ENCODE measurements around the gene LONRF2. TPM values are rescaled to one million over a fixed set of nuclear protein-coding genes. Genes with fewer than 3 reads are reported as not detected.
A peak's percentile ranks its signal among the peaks of the same experiment; 100 is the strongest.

Gene LONRF2
- total and polyA plus RNA-seq, 2 of the 4 experiments (the other 2 are of a cell fraction), result 0.19 to 0.54 TPM

DNA sequence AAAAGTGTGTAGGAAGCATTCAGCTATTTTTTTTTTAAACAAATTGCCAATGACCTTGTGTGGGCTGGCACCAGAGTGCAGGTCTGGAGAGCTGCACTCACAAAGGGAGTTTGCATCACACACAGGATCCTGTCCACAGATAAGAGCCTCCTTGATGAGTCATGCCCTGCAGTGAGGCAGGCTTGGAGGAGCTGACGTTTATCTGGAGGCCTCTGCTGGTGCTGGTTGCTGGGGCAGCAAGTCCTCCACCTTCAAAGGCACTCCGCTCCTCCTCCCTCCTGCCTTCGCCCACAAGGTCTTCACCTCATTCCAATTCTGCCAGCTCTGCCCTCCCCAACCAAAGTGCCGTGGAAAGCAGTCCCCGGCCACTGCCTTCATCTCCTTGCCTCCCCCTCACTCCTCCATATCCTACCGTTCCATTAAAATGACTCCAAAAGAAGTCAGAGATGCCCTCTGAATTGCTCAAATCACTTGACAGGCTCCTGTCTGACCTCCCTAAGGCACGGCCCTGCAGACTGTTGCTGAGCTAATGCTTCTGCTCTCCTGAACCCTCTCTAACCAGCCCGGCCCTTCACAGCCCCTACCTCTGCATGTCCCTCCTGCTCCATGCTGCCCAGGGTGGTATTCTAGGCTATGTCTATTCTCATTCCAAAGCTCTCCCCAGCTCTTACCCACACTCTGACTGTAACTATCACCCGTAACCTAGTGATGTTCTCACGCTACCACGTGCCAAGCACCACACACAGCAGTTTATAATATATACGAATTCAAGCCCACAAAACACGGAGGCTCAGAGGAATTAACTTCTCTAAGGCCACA lies 30.9 kb downstream of the LONRF2 start (continued):
- TF ChIP-seq NFE2L2 (IDR thresholded peaks at IDR 0.05; ENCODE audit: low read depth, low read length) (peak; percentile 69; the same call in 1 of the 2 replicates), MAZ (IDR thresholded peaks at IDR 0.05; ENCODE audit: borderline replicate concordance, low read depth, low read length) (peak; percentile 54; the same call in 1 of the 2 replicates)

DNA sequence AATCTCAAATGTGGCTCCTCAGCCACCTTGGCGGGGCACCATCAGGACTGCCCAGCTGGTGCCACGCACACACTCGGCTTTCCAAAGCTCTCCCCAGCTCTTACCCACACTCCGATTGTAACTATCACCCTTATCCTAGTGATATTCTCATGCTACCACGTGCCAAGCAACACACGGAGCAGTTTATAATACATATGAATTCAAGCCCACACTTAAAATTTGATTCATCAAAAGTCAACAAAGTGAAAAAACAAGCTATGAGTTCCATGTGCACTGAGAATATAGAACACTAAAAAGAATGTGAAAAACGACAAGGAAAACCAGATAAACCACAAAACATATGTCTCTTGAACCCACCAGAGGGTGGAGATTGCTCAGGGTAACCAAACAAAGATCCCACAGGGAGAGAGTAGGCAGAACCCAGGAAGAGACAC lies 31.6 kb downstream of the LONRF2 start:
- no peak overlapping the region for H3K18ac ChIP-seq (ENCODE audit: low read depth, low read length)
- H2BK15ac ChIP-seq (ENCODE audit: low read depth, low read length), result 0 out of 3 replicates have a peak overlapping the region, but pooled peaks have one; percentile 9
- no peak overlapping the region for H4K8ac ChIP-seq (ENCODE audit: low read depth in 2 of 2, low read length in 2 of 2)
- no peak overlapping the region for H3K4me2 ChIP-seq (ENCODE audit: low read depth, low read length)
- peak overlapping the region; percentile 40 for H2BK5ac ChIP-seq (ENCODE audit: low read depth, low read length, poor library complexity, severe bottlenecking)
- peaks cover 14% of the 10 kb centered on the region for H3K9me1 ChIP-seq (ENCODE audit: insufficient read depth, low read length)
- TF ChIP-seq, protein P1, sequence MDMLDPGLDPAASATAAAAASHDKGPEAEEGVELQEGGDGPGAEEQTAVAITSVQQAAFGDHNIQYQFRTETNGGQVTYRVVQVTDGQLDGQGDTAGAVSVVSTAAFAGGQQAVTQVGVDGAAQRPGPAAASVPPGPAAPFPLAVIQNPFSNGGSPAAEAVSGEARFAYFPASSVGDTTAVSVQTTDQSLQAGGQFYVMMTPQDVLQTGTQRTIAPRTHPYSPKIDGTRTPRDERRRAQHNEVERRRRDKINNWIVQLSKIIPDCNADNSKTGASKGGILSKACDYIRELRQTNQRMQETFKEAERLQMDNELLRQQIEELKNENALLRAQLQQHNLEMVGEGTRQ (IDR thresholded peaks at IDR 0.05; ENCODE audit: low read depth, low read length), result no peak
- TF ChIP-seq NFE2L2 (IDR thresholded peaks at IDR 0.05; ENCODE audit: low read depth, low read length) (no peak), SMC3 (IDR thresholded peaks at IDR 0.05; ENCODE audit: low read depth, low read length) (no peak), CEBPB (IDR thresholded peaks at IDR 0.05; ENCODE audit: low read depth, low read length) (no peak), BHLHE40 (IDR thresholded peaks at IDR 0.05; ENCODE audit: low read depth, low read length) (0 out of 2 replicates have a peak, but pooled peaks have one; percentile 13)
- TF ChIP-seq, protein P2, sequence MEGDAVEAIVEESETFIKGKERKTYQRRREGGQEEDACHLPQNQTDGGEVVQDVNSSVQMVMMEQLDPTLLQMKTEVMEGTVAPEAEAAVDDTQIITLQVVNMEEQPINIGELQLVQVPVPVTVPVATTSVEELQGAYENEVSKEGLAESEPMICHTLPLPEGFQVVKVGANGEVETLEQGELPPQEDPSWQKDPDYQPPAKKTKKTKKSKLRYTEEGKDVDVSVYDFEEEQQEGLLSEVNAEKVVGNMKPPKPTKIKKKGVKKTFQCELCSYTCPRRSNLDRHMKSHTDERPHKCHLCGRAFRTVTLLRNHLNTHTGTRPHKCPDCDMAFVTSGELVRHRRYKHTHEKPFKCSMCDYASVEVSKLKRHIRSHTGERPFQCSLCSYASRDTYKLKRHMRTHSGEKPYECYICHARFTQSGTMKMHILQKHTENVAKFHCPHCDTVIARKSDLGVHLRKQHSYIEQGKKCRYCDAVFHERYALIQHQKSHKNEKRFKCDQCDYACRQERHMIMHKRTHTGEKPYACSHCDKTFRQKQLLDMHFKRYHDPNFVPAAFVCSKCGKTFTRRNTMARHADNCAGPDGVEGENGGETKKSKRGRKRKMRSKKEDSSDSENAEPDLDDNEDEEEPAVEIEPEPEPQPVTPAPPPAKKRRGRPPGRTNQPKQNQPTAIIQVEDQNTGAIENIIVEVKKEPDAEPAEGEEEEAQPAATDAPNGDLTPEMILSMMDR (conservative IDR thresholded peaks at IDR 0.05; ENCODE audit: low read depth, low read length), result no peak
- H3K27ac ChIP-seq (ENCODE audit: insufficient read depth, low read length), result peak overlapping the region; percentile 39; the same call in 1 of the 2 replicates
- peak overlapping the region; percentile 51 for H3K14ac ChIP-seq (replicated peaks; ENCODE audit: low read depth, low read length)
- peak overlapping the region; percentile 55; the same call in 1 of the 2 replicates for H2BK120ac ChIP-seq (ENCODE audit: low read depth, low read length)
- no TSS peak for BruUV-seq (replicated peaks)
- 0 out of 2 replicates have a peak, but pooled peaks cover 5% of the 10 kb centered on the region for H4K20me1 ChIP-seq (ENCODE audit: insufficient read depth, low read length)
- H3K4me1 ChIP-seq (ENCODE audit: control insufficient read depth, insufficient read depth, low read length), result peaks cover 13% of the 10 kb centered on the region
- H3K27me3 ChIP-seq (ENCODE audit: control insufficient read depth, insufficient read depth, low read length), result no peaks in the 10 kb centered on the region
- ATAC-seq (ENCODE audit: low read depth) (no peak; the same call in 1 of the 2 replicates), DNase-seq (no peak)
- peak overlapping the region; percentile 47 for H2AK5ac ChIP-seq (ENCODE audit: low read depth, low read length)
- in situ Hi-C loops (cut with MboI; ENCODE audit: low sequenced_read_pairs) (no loop called here), intact Hi-C loops (cut with micrococcal nuclease) (no loop called here), dilution Hi-C loops (cut with HindIII; ENCODE audit: low sequenced_read_pairs, unreplicated experiment) (no loop called here)
- peak overlapping the region; percentile 20 for H4K91ac ChIP-seq (ENCODE audit: insufficient read depth, low read depth, low read length)
- H3K23ac ChIP-seq (ENCODE audit: low read depth, low read length), result no peak overlapping the region
- H2AK9ac ChIP-seq (replicated peaks; ENCODE audit: low read depth, low read length, poor library complexity), result no peak overlapping the region
- H3K9ac ChIP-seq (ENCODE audit: low read depth, low read length), result no peak overlapping the region
- H3K9me3 ChIP-seq (ENCODE audit: control insufficient read depth, insufficient read depth, low read length), result no peaks in the 10 kb centered on the region
- peak overlapping the region; percentile 21 for H2AFZ ChIP-seq (replicated peaks; ENCODE audit: low read length, poor library complexity)
- H3K56ac ChIP-seq (ENCODE audit: extremely low read depth, insufficient read depth, low read length), result no peak overlapping the region
- H3K4me3 ChIP-seq (ENCODE audit: insufficient read depth, low read depth, low read length), result no peak overlapping the region
- WGBS, 2 experiments (ENCODE audit: extremely low coverage in 2 of 2, insufficient read length in 1 of 2), result 100% methylated on average over 3 of the region's 7 CpGs; no CpG with 5 or more reads in 1 of the 2 experiments
- CTCF ChIA-PET, result interaction anchor here (0.7 to 2.8 kb wide), 3 partner anchors 18 to 898 kb away, joined by 3 to 12 read pairs (median 6); no protein-coding TSS in a partner anchor
- H3K79me1 ChIP-seq (ENCODE audit: low read depth in 1 of 2, low read length in 2 of 2), result no peaks in the 10 kb centered on the region
- no peak overlapping the region for H4K5ac ChIP-seq (ENCODE audit: low read depth, low read length)
- H3K36me3 ChIP-seq (ENCODE audit: control insufficient read depth, insufficient read depth, low read length), result no peaks in the 10 kb centered on the region
- peak overlapping the region; percentile 37; the same call in 1 of the 2 replicates for H3K4ac ChIP-seq (ENCODE audit: low read depth, low read length)
- POLR2A ChIA-PET (ENCODE audit: unreplicated experiment), result interaction anchor here (0.6 kb wide), 1 partner anchor 9 kb away, joined by 5 read pairs; no protein-coding TSS in a partner anchor
- peak overlapping the region; percentile 31 for H2BK20ac ChIP-seq (ENCODE audit: low read depth, low read length)

Measured in IMR-90 (cell line).